Measurements from ENCODE around the gene APCDD1L. TPM values are rescaled to one million over a fixed set of nuclear protein-coding genes. Genes with fewer than 3 reads are reported as not detected.

APCDD1L gene
- total RNA-seq, 1 experiment from 2014 or later, result 2.4 TPM

DNA sequence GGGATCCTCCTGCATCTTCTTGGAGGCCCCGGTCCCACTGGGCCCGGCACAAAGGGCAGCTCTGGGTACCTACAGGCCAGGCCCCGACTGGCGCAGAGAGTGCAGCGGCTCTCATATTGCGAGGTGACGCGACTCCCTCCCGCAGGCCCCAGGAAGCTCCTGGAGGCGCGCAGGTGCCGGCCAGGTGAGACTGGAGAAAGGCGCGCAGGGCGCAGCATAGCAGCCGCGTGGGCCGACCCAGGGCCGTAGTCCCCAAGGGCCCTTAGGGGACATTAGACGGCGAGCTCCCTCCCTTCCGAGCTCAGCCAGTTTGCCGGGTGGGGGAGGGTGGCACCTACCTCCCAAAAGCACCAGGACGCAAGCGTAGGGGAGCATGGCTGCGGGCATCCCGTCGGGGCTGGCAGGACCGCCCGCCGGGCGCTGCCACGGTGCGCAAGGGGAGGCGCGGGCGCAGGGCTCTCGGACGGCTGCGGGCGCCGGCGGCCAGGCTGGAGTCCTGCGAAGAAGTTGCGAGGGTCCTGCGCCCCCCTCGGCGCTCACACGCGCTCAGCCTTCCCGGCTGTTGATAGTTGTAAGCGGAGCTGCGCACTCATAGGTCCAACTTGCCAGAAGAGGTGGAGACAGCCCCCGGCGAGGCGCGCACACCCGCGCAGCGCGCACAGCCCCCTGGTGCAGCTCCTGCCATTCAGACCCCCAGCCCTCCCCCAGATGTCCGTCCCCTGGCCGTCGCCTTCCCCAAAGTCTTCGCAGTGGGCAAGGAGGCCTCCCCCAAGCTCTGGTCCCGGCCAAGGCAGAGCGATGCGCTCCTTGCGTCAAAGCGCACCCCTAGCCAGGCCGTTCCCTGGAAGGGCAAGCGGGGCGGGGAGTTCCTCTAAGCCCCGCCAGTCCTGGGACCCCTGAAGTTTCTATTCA lies 622 bp downstream of the APCDD1L start (continued):
- TF ChIP-seq ZNF219 (CRISPR knock-in tag; IDR thresholded peaks at IDR 0.05; ENCODE audit: borderline replicate concordance), result 0 out of 2 replicates have a peak, but pooled peaks have one; percentile 24
- no peak for TF ChIP-seq ATF3 (CRISPR knock-in tag; conservative IDR thresholded peaks at IDR 0.05)
- TF ChIP-seq NFYB (CRISPR knock-in tag; conservative IDR thresholded peaks at IDR 0.05; ENCODE audit: low read depth), result no peak
- TF ChIP-seq, protein P1, sequence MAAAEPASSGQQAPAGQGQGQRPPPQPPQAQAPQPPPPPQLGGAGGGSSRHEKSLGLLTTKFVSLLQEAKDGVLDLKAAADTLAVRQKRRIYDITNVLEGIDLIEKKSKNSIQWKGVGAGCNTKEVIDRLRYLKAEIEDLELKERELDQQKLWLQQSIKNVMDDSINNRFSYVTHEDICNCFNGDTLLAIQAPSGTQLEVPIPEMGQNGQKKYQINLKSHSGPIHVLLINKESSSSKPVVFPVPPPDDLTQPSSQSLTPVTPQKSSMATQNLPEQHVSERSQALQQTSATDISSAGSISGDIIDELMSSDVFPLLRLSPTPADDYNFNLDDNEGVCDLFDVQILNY (CRISPR knock-in tag; IDR thresholded peaks at IDR 0.05), result peak; percentile 50; the same call in 1 of the 2 replicates
- TF ChIP-seq, protein P2, sequence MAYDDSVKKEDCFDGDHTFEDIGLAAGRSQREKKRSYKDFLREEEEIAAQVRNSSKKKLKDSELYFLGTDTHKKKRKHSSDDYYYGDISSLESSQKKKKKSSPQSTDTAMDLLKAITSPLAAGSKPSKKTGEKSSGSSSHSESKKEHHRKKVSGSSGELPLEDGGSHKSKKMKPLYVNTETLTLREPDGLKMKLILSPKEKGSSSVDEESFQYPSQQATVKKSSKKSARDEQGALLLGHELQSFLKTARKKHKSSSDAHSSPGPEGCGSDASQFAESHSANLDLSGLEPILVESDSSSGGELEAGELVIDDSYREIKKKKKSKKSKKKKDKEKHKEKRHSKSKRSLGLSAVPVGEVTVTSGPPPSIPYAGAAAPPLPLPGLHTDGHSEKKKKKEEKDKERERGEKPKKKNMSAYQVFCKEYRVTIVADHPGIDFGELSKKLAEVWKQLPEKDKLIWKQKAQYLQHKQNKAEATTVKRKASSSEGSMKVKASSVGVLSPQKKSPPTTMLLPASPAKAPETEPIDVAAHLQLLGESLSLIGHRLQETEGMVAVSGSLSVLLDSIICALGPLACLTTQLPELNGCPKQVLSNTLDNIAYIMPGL (CRISPR knock-in tag; IDR thresholded peaks at IDR 0.05), result 0 out of 2 replicates have a peak, but pooled peaks have one; percentile 61
- TF ChIP-seq, protein P3, sequence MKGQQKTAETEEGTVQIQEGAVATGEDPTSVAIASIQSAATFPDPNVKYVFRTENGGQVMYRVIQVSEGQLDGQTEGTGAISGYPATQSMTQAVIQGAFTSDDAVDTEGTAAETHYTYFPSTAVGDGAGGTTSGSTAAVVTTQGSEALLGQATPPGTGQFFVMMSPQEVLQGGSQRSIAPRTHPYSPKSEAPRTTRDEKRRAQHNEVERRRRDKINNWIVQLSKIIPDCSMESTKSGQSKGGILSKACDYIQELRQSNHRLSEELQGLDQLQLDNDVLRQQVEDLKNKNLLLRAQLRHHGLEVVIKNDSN (CRISPR knock-in tag; IDR thresholded peaks at IDR 0.05), result no peak
- TF ChIP-seq, protein P4, sequence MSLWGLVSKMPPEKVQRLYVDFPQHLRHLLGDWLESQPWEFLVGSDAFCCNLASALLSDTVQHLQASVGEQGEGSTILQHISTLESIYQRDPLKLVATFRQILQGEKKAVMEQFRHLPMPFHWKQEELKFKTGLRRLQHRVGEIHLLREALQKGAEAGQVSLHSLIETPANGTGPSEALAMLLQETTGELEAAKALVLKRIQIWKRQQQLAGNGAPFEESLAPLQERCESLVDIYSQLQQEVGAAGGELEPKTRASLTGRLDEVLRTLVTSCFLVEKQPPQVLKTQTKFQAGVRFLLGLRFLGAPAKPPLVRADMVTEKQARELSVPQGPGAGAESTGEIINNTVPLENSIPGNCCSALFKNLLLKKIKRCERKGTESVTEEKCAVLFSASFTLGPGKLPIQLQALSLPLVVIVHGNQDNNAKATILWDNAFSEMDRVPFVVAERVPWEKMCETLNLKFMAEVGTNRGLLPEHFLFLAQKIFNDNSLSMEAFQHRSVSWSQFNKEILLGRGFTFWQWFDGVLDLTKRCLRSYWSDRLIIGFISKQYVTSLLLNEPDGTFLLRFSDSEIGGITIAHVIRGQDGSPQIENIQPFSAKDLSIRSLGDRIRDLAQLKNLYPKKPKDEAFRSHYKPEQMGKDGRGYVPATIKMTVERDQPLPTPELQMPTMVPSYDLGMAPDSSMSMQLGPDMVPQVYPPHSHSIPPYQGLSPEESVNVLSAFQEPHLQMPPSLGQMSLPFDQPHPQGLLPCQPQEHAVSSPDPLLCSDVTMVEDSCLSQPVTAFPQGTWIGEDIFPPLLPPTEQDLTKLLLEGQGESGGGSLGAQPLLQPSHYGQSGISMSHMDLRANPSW (CRISPR knock-in tag; conservative IDR thresholded peaks at IDR 0.05; ENCODE audit: low read depth), result no peak

DNA sequence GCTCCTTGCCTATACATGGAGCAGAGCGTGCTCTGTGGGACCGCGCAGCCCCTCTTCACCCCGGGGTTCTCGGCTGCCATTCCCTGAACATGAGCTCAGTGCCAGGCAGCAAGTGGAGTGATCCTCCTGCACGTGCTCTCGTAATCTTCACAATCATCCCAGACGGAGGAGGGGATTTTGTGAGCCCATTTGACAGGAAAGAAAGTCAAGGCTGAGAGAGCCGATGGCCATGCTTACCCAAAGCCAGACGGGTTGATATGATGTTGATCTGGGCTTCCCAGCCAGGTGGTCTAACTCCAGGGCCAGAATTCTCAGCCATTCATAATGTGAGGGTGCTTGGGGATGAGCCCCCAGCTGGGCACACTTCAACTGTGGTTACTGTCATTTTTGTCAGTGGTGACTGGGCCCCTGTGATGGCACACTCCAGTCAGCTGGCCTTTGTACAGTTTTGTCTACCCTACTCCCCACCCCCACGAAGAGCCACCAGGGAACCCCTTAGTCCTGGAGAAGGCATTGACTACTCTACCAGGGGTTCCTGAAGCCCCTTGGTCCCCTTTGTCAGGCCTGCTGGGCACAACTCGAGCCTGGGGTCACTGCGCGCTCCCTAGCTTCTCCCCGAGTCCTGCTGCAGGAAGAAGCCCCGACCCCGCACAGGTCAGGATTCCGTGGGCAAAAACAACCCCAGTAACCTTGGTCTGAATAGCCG lies 1.5 kb downstream of the APCDD1L start:
- CTCF ChIA-PET, result interaction anchor here (0.9 to 2.9 kb wide), 11 partner anchors 11 to 356 kb away, joined by 3 to 24 read pairs (median 4); partner anchors contain the start of gene STX16
- Mint-ChIP-seq H3K27ac (no peak overlapping the region), H3K36me3 (peaks cover 5% of the 10 kb centered on the region), H3K4me3 (peak overlapping the region; percentile 78), H3K4me1 (peaks cover 23% of the 10 kb centered on the region), H3K27me3 (ENCODE audit: low read depth) (peaks cover 61% of the 10 kb centered on the region), H3K9me3 (no peaks in the 10 kb centered on the region)
- ATAC-seq (peak; percentile 5), DNase-seq (ENCODE audit: low spot score) (no peak)
- POLR2A ChIA-PET, result interaction anchor here (1.5 to 2.4 kb wide), 3 partner anchors 106 to 137 kb away, joined by 3 to 14 read pairs (median 7); partner anchors contain the start of gene STX16
- TF ChIP-seq, protein P1 (CRISPR knock-in tag; IDR thresholded peaks at IDR 0.05), result no peak
- TF ChIP-seq TP53 (CRISPR knock-in tag; IDR thresholded peaks at IDR 0.05) (no peak), ZNF396 (CRISPR knock-in tag; IDR thresholded peaks at IDR 0.05; ENCODE audit: borderline replicate concordance) (no peak), SMAD3 (CRISPR knock-in tag; IDR thresholded peaks at IDR 0.05; ENCODE audit: borderline replicate concordance) (no peak), ZNF425 (CRISPR knock-in tag; conservative IDR thresholded peaks at IDR 0.05) (no peak), ZNF219 (CRISPR knock-in tag; IDR thresholded peaks at IDR 0.05; ENCODE audit: borderline replicate concordance) (no peak), ARID4B (CRISPR knock-in tag; IDR thresholded peaks at IDR 0.05; ENCODE audit: borderline replicate concordance) (no peak), FOXK1 (CRISPR knock-in tag; IDR thresholded peaks at IDR 0.05) (no peak), KAT7 (CRISPR knock-in tag; IDR thresholded peaks at IDR 0.05; ENCODE audit: borderline replicate concordance) (no peak)
- TF ChIP-seq, protein P2 (CRISPR knock-in tag; IDR thresholded peaks at IDR 0.05), result no peak
